Panc1 (cell line): Measurements from ENCODE around the gene ZNF283. TPM values are rescaled to one million over a fixed set of nuclear protein-coding genes. Genes with fewer than 3 reads are reported as not detected.

Source experiments
- ATAC-seq: fragments of 200-7000 bp; cut with Tn5 transposase; 2 replicates; pipeline ENCODE4 v1.9.1; 2020; ENCODE audit warnings: mild to moderate bottlenecking, moderate library complexity
- BruUV-seq: library from RNA; stranded (reverse); fragments of 400-500 nt; replicated peaks from 2 replicates; lab custom pipeline; 2021; lab: Mats Ljungman, UMichigan
- CTCF ChIA-PET: fragments of 300-600 bp; sonication (Branson Sonifier 250); formaldehyde crosslinking; loops from one replicate; lab custom pipeline; 2022; ENCODE audit warnings: antibody characterized with exemption; lab: Charles Lee
- POLR2A ChIA-PET: fragments of 300-600 bp; sonication (Branson Sonifier 250); formaldehyde crosslinking; loops from one replicate; lab custom pipeline; 2022; ENCODE audit warnings: antibody characterized with exemption; lab: Charles Lee
- DNase-seq: peaks from one replicate; pipeline ENCODE4 v3.0.0-alpha.2; 2010; ENCODE audit warnings: low read depth, low spot score
- H3K27ac ChIP-seq: 2 replicates; pipeline ENCODE4 v1.5.1; 2011; ENCODE audit warnings: mild to moderate bottlenecking, low read length, inconsistent platforms
- H3K27me3 ChIP-seq: fragments of 200-500 bp; sonication (Bioruptor generic); 2 replicates; pipeline ENCODE4 v1.6.0; 2014; ENCODE audit warnings: low read length, inconsistent platforms; ENCODE audit not compliant: control insufficient read depth, insufficient read depth
- H3K36me3 ChIP-seq: fragments of 200-500 bp; sonication (Bioruptor generic); 2 replicates; pipeline ENCODE4 v1.5.1; 2014; ENCODE audit warnings: inconsistent platforms, mild to moderate bottlenecking, low read length, moderate library complexity; ENCODE audit not compliant: control insufficient read depth, insufficient read depth
- H3K4me1 ChIP-seq: 2 replicates; pipeline ENCODE4 v1.5.1; 2011; ENCODE audit warnings: inconsistent platforms, mild to moderate bottlenecking, low read length, moderate library complexity; ENCODE audit not compliant: control insufficient read depth, insufficient read depth
- H3K4me3 ChIP-seq, 2 experiments: 2 replicates each; pipeline ENCODE4 v1.5.1; 2011 to 2012; ENCODE audit warnings: low read depth in 2 of 2, low read length in 2 of 2, mild to moderate bottlenecking in 2 of 2, inconsistent platforms in 1 of 2, moderate library complexity in 1 of 2
- H3K9me3 ChIP-seq: fragments of 200-500 bp; sonication (Bioruptor generic); 2 replicates; pipeline ENCODE4 v1.5.1; 2014; ENCODE audit warnings: low read depth, mild to moderate bottlenecking, inconsistent platforms, low read length, moderate library complexity; ENCODE audit not compliant: control insufficient read depth, insufficient read depth
- CTCF ChIP-seq: fragments of 450-650 bp; IDR thresholded peaks from 2 replicates; pipeline ENCODE4 v1.5.1; 2017; ENCODE audit warnings: mild to moderate bottlenecking
- POLR2AphosphoS5 ChIP-seq: IDR thresholded peaks from 2 replicates; pipeline ENCODE4 v1.6.1; 2012; ENCODE audit warnings: mild to moderate bottlenecking, low read depth, low read length, moderate library complexity
- REST ChIP-seq, 2 experiments: IDR thresholded peaks; 2 replicates each; pipeline ENCODE4 v1.6.1; 2011 to 2012; ENCODE audit warnings: low read depth in 2 of 2, control low read depth in 1 of 2, low read length in 1 of 2, mild to moderate bottlenecking in 1 of 2, moderate library complexity in 1 of 2; ENCODE audit not compliant: insufficient read depth in 1 of 2
- SIN3A ChIP-seq: IDR thresholded peaks from 2 replicates; pipeline ENCODE4 v1.6.1; 2012; ENCODE audit warnings: low read depth, mild to moderate bottlenecking, low read length, moderate library complexity, borderline replicate concordance; ENCODE audit not compliant: insufficient read depth
- TCF7L2 ChIP-seq: IDR thresholded peaks from 2 replicates; pipeline ENCODE4 v1.6.1; 2011; ENCODE audit warnings: mild to moderate bottlenecking, low read depth, low read length, inconsistent platforms
- in situ Hi-C: cut with HindIII; loops from 2 replicates; pipeline ENCODE4 v1.10.0; 2016; ENCODE audit warnings: low sequenced_read_pairs, low pct_unique_long_range_greater_than_20kb
- intact Hi-C: fragments of 100-400 bp; cut with micrococcal nuclease; formaldehyde crosslinking; loops from one replicate; pipeline ENCODE4 v1.10.0; 2022; ENCODE audit not compliant: unreplicated experiment
- total RNA-seq: library from RNA; stranded (reverse); gene quantifications from one replicate; pipeline ENCODE4 v1.2.1, GENCODE V29; 2021; ENCODE audit not compliant: unreplicated experiment

Gene ZNF283
- total RNA-seq, 1 experiment from 2014 or later = 6.9 TPM

GRCh38 chr19:43782311-43782660 is 44.8 kb upstream of the ZNF283 start:
- intact Hi-C loops = no loop called here
- no peak for TF ChIP-seq POLR2AphosphoS5
- no peak for TF ChIP-seq TCF7L2
- TF ChIP-seq CTCF = no peak
- no peak for TF ChIP-seq SIN3A
- in situ Hi-C loops = no loop called here
- Histone ChIP-seq H3K4me1 (peaks cover 64% of the 10 kb centered on the region), H3K9me3 (no peaks in the 10 kb centered on the region), H3K4me3 (peak overlapping the region; percentile 30 to 67; a peak in 3 of 4 replicates), H3K27me3 (no peaks in the 10 kb centered on the region), H3K27ac (peak overlapping the region; percentile 98), H3K36me3 (no peaks in the 10 kb centered on the region; the same call in 1 of the 2 replicates)
- POLR2A ChIA-PET = no interaction called here
- DNase-seq (no peak), ATAC-seq (no peak)
- CTCF ChIA-PET = no interaction called here
- BruUV-seq = no TSS peak

GRCh38 chr19:43782689-43783231 is 44.4 kb upstream of the ZNF283 start:
- POLR2A ChIA-PET = no interaction called here
- peak overlapping the region; percentile 98 for H3K27ac ChIP-seq
- DNase-seq = no peak

GRCh38 chr19:43783636-43784035 is 43.5 kb upstream of the ZNF283 start:
- Histone ChIP-seq H3K4me3 (peak overlapping the region; percentile 11 to 40; a peak in 3 of 4 replicates), H3K27ac (peak overlapping the region; percentile 98), H3K9me3 (no peaks in the 10 kb centered on the region), H3K4me1 (peaks cover 53% of the 10 kb centered on the region), H3K36me3 (no peaks in the 10 kb centered on the region; the same call in 1 of the 2 replicates), H3K27me3 (no peaks in the 10 kb centered on the region)
- TF ChIP-seq CTCF (no peak), SIN3A (no peak), TCF7L2 (no peak), POLR2AphosphoS5 (no peak), REST (IDR thresholded peaks at IDR 0.05; ENCODE audit: insufficient read depth in 1 of 2, low read depth in 2 of 2, low read length in 1 of 2) (no peak)
- ChIA-PET POLR2A (no interaction called here), CTCF (no interaction called here)
- no peak for ATAC-seq
- no peak for DNase-seq
- BruUV-seq = no TSS peak
- intact Hi-C loops (no loop called here), in situ Hi-C loops (no loop called here)

More at GRCh38 chr19:43782689-43783231, 44.4 kb upstream of the ZNF283 start:
- H3K4me3 ChIP-seq = peak overlapping the region; percentile 30 to 47
- peaks cover 59% of the 10 kb centered on the region for H3K4me1 ChIP-seq
- no peaks in the 10 kb centered on the region; the same call in 1 of the 2 replicates for H3K36me3 ChIP-seq
- in situ Hi-C loops = no loop called here
- intact Hi-C loops = no loop called here
- CTCF ChIA-PET = no interaction called here
- BruUV-seq = no TSS peak
- ATAC-seq = peak; percentile 12; the same call in 1 of the 2 replicates
- H3K27me3 ChIP-seq = no peaks in the 10 kb centered on the region
- H3K9me3 ChIP-seq = no peaks in the 10 kb centered on the region
- TF ChIP-seq SIN3A (no peak), TCF7L2 (no peak), CTCF (no peak)
